Colonic mucosa (tissue), 4 donors: Measurements from ENCODE around the gene SYCN. TPM values are rescaled to one million over a fixed set of nuclear protein-coding genes. Genes with fewer than 3 reads are reported as not detected.

ENCODE experiments used
- DNase-seq: peaks from one replicate; pipeline ENCODE4 v3.0.0-alpha.2; 2020
- H3K27ac ChIP-seq: fragments of 200-600 bp; one replicate; pipeline ENCODE4 v1.8.0; 2021
- H3K27me3 ChIP-seq: fragments of 200-600 bp; one replicate; pipeline ENCODE4 v1.8.0; 2021
- H3K36me3 ChIP-seq: fragments of 200-600 bp; one replicate; pipeline ENCODE4 v1.8.0; 2021
- H3K4me1 ChIP-seq: fragments of 200-600 bp; one replicate; pipeline ENCODE4 v1.8.0; 2021; ENCODE audit warnings: mild to moderate bottlenecking
- H3K4me3 ChIP-seq: fragments of 200-600 bp; one replicate; pipeline ENCODE4 v1.8.0; 2021
- H3K9ac ChIP-seq, 2 donors: one replicate each; pipeline ENCODE4 v1.7.0; 2013; ENCODE audit warnings: control low read depth in 2 of 2, low read depth in 2 of 2, low read length in 2 of 2
- H3K9me3 ChIP-seq: fragments of 200-600 bp; one replicate; pipeline ENCODE4 v1.8.0; 2021
- intact Hi-C: fragments of 100-400 bp; cut with DNase I; formaldehyde crosslinking; loops from one replicate; pipeline ENCODE4 v1.14.1; 2022
- total RNA-seq, 2 donors: library from RNA; stranded (reverse); fragmentation: NEBNext Ultra II Directional in 1 of 2; extraction: Animal tissue kit (Norgen Biotek cat#: 25700) in 1 of 2; gene quantifications; one replicate each; pipeline ENCODE4 v1.2.1, GENCODE V29; 2021
- TF ChIP-seq, protein P1 (sequence below): fragments of 200-600 bp; IDR thresholded peaks from one replicate; pipeline ENCODE4 v1.8.0; 2022; ENCODE audit warnings: antibody characterized with exemption, mild to moderate bottlenecking
- donor health status: healthy.
- donor health status: DM: no; HTN: no; CAD: no.
- donor health status: DM: no; HTN: no; CAD: no.

The SYCN gene
- total RNA-seq, 2 donors from 2014 or later, result 2.1 TPM; not detected in 1

DNA sequence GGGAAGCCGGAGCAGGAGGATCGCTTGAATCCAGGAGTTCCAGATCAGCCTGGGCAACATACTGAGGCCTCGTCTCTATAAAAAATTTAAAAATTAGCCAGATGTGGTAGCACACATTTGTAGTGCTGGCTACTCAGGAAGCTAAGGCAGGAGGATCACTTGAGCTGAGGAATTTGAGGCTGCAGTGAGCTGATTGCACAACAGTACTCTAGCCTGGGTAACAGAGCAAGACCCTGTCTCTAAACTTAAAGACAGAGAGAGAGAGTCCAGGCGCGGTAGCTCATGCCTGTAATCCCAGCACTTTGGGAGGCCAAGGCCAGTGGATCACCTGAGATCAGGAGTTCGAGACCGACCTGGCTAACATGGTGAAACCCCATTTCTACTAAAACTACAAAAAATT, 36.4 kb upstream of the SYCN start:
- Histone ChIP-seq H3K27me3 (no peaks in the 10 kb centered on the region), H3K27ac (no peak overlapping the region), H3K9ac (no peak overlapping the region), H3K9me3 (no peaks in the 10 kb centered on the region), H3K36me3 (no peaks in the 10 kb centered on the region), H3K4me1 (no peaks in the 10 kb centered on the region), H3K4me3 (no peak overlapping the region)
- TF ChIP-seq, protein P1, sequence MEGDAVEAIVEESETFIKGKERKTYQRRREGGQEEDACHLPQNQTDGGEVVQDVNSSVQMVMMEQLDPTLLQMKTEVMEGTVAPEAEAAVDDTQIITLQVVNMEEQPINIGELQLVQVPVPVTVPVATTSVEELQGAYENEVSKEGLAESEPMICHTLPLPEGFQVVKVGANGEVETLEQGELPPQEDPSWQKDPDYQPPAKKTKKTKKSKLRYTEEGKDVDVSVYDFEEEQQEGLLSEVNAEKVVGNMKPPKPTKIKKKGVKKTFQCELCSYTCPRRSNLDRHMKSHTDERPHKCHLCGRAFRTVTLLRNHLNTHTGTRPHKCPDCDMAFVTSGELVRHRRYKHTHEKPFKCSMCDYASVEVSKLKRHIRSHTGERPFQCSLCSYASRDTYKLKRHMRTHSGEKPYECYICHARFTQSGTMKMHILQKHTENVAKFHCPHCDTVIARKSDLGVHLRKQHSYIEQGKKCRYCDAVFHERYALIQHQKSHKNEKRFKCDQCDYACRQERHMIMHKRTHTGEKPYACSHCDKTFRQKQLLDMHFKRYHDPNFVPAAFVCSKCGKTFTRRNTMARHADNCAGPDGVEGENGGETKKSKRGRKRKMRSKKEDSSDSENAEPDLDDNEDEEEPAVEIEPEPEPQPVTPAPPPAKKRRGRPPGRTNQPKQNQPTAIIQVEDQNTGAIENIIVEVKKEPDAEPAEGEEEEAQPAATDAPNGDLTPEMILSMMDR, result no peak
- intact Hi-C loops, result no loop called here
- no peak for DNase-seq

DNA sequence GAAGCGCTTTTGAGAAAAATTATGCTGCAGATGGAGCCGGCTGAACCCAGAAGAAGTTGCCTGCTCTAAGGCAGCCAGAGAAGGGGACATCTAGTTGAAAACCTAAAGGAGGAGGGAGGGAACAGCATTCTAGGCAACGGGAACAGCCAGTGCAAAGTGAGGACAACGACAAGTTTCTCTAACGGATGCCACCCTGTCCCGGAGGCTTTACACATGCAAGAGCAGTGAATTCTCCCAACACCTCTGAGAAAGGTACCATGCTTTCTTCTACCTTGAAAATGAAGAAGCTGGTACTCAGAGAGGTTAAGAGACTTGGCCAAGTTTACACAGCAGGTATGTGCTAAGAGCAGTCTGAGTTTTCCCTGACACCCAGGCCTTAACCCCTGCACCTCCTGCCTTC, 34.9 kb upstream of the SYCN start:
- H3K9ac ChIP-seq, result no peak overlapping the region
- no peak overlapping the region for H3K4me3 ChIP-seq
- no peaks in the 10 kb centered on the region for H3K27me3 ChIP-seq
- no peaks in the 10 kb centered on the region for H3K36me3 ChIP-seq
- H3K9me3 ChIP-seq, result no peaks in the 10 kb centered on the region
- no peak overlapping the region for H3K27ac ChIP-seq
- intact Hi-C loops, result no loop called here
- no peak for DNase-seq
- TF ChIP-seq, protein P1, result no peak
- no peaks in the 10 kb centered on the region for H3K4me1 ChIP-seq

DNA sequence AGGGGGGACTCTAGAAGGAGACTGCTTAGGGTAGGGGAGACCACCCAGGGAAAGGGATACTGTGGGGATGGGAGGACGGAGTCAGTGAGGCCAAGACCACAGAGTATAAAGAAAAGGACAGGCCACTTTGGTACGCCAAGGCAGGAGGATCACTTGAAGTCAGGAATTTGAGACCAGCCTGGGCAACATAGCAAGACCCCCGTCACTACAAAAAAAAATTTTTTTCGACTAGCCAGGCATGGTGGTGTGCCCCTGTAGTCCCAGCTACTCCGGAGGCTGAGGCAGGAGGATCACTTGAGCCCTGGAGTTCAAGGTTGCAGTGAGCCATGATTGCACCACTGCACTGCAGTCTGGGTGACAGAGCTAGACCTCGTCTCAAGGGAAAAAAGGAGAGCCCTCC, 34.1 kb upstream of the SYCN start:
- Histone ChIP-seq H3K4me1 (no peaks in the 10 kb centered on the region), H3K36me3 (no peaks in the 10 kb centered on the region), H3K9ac (no peak overlapping the region), H3K9me3 (no peaks in the 10 kb centered on the region), H3K27me3 (no peaks in the 10 kb centered on the region), H3K4me3 (no peak overlapping the region), H3K27ac (no peak overlapping the region)
- TF ChIP-seq, protein P1, result no peak
- DNase-seq, result no peak
- intact Hi-C loops, result no loop called here

DNA sequence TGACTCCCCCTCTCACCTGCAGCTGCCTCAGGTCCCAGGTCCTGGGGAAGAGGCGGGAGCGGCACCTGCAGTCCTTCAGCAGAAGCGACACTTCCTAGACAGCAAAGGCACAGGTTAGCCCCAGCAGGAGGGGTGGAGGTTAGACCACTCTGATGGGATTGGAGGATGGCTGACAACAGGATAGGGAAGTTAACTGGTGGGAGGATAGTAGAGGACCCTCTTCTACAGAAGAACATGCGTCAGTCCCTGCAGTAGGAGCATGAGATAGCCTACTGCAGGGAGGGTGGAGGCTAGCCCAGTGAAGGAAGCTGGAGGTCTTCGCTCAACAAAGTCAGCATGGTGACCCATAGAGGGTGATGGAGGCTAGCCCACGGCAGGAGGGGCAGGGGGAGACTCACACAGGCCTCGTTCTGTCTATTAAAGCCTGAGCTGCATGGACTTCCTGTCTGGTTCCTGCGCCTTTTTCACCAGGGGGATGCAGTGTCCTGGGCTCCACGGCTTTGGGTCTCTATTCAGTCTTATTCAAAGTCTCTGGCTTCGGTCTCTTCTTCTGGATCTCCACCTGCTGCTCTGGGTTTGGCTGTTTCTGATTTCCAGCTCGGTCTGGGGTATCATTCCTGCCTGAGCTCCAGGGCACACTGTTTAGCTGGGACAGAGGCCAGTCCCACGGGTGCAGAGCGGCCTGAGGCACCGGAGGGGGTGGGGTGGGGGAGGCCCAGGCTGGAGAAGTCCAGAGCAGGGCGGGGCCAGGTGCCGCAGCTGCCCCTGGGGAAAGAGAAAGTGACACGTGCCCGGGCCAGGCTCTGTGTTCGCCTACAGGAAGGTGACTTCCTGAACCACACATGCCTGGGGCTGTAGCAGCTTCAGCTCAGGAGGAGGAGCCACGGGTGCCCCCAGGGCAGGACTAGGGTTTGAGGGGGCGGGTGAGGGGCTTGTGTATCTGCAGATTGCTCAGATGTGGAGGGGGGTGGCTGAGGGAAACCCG, 33.4 kb upstream of the SYCN start:
- Histone ChIP-seq H3K9me3 (no peaks in the 10 kb centered on the region), H3K36me3 (no peaks in the 10 kb centered on the region), H3K27ac (no peak overlapping the region), H3K9ac (no peak overlapping the region), H3K4me1 (no peaks in the 10 kb centered on the region), H3K27me3 (no peaks in the 10 kb centered on the region), H3K4me3 (no peak overlapping the region)
- DNase-seq, result peak; percentile 61
- intact Hi-C loops, result no loop called here
- TF ChIP-seq, protein P1, result no peak

DNA sequence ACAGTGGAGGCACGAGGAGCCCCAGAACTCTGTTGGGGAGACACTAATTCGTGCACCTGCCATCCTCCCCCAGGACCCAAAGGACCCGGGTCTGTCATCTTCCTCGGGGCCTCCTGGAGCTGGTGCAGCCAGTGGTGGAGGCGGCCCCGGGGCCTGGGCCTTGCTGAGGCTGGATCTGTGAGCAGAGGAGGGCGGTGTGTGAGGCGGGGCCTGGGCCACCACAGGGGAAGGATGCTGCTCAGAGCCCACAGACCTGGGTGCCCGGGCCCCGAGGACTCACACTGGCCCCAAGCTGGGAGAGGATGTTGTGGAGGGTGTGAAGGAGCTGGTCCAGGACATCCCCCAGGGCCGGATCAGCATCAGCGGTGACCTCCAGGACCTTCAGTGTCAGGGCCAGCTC, 32.5 kb upstream of the SYCN start:
- no peak overlapping the region for H3K27ac ChIP-seq
- H3K4me1 ChIP-seq, result no peaks in the 10 kb centered on the region
- H3K9ac ChIP-seq, result no peak overlapping the region
- H3K36me3 ChIP-seq, result no peaks in the 10 kb centered on the region
- DNase-seq, result no peak
- no peak overlapping the region for H3K4me3 ChIP-seq
- TF ChIP-seq, protein P1, result no peak
- no peaks in the 10 kb centered on the region for H3K9me3 ChIP-seq
- intact Hi-C loops, result no loop called here
- no peaks in the 10 kb centered on the region for H3K27me3 ChIP-seq
